Coronary artery (tissue), 2 donors: Measurements from ENCODE around the gene RRH.
"Not testable (repeated sequence)": the region's sequence is repeated elsewhere in the genome, so short reads cannot be mapped to it uniquely, and the experiment has no call there.

Experiments used
- DNase-seq: peaks from one replicate; pipeline ENCODE4 v3.0.0-alpha.2; 2017; ENCODE audit warnings: low spot score
- H3K27ac ChIP-seq, 2 donors: fragments of 200-600 bp; sonication (generic); one replicate each; pipeline ENCODE4 v1.5.1; 2016 to 2019
- H3K4me3 ChIP-seq: fragments of 200-600 bp; sonication (generic); 2 replicates; pipeline ENCODE4 v1.5.1; 2016; ENCODE audit warnings: mild to moderate bottlenecking, moderate library complexity
- TF ChIP-seq, protein P1 (sequence below): fragments of 200-600 bp; sonication (generic); IDR thresholded peaks from one replicate; pipeline ENCODE4 v1.5.1; 2019; ENCODE audit warnings: antibody characterized with exemption

RRH gene

DNA sequence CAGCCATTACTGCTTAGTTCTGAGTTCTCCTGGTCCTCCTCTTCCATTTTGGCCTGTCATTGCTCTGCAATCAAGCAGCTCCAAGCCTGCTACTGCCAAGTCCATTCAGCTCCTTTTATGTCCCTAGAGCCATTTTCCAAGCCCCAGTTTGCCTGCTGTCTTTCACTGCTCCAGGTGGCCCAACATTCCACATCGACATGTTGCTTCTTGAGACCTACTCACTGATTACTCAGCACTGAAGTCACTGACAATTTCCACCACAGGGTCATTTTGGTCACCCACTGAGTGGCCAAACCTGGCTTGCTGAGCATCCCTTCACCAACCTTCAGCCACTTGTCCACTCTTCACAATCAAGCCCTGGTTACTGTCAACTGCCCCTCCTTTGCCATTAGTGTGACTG is 47.3 kb downstream of the RRH start:
- Histone ChIP-seq H3K4me3 (no peak overlapping the region), H3K27ac (no peak overlapping the region)
- DNase-seq: no peak
- TF ChIP-seq, protein P1, sequence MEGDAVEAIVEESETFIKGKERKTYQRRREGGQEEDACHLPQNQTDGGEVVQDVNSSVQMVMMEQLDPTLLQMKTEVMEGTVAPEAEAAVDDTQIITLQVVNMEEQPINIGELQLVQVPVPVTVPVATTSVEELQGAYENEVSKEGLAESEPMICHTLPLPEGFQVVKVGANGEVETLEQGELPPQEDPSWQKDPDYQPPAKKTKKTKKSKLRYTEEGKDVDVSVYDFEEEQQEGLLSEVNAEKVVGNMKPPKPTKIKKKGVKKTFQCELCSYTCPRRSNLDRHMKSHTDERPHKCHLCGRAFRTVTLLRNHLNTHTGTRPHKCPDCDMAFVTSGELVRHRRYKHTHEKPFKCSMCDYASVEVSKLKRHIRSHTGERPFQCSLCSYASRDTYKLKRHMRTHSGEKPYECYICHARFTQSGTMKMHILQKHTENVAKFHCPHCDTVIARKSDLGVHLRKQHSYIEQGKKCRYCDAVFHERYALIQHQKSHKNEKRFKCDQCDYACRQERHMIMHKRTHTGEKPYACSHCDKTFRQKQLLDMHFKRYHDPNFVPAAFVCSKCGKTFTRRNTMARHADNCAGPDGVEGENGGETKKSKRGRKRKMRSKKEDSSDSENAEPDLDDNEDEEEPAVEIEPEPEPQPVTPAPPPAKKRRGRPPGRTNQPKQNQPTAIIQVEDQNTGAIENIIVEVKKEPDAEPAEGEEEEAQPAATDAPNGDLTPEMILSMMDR: no peak

DNA sequence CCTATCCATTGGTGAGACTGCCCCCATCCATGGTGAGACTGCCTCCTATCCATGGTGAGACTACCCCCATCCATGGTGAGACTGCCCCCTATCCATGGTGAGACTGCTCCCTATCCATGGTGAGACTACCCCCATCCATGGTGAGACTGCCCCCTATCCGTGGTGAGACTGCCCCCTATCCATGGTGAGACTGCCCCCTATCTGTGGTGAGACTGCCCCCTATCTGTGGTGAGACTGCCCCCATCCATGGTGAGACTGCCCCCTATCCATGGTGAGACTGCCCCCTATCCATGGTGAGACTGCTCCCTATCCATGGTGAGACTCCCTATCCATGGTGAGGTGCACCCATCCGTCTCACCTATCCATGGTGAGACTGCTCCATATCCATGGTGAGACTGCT is 47.8 kb downstream of the RRH start:
- H3K4me3 ChIP-seq, DNase-seq, H3K27ac ChIP-seq: not testable (repeated sequence)

DNA sequence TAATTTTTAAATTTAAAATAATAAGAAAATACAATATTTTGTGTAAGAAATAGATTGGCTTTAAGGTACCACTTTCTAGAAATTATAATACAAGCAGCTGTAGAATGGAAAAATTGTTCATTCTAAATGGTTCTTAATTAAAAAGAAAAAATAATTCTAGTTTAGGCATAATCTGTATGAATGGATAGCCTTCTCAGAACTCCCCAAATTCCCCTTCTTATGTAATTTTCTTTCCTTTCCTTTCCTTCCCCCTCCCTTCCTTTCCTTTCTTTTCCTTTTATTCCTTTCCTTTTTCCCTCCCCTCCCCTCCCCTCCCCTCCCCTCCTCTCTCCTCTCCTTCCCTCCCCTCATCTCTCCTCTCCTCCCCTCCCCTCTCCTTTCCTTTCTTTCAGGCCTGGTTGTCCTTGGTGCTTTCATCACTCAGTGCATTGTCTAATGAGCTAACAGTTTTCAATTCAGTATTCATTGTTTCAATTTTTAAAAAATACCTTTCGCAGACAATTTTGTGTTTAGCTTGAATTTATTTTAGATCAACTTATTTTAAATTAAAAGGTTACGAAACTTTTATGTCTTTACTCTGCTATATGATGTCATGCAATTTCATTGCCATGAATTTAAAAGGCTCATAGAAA is 49.0 kb downstream of the RRH start:
- TF ChIP-seq, protein P1: no peak

DNA sequence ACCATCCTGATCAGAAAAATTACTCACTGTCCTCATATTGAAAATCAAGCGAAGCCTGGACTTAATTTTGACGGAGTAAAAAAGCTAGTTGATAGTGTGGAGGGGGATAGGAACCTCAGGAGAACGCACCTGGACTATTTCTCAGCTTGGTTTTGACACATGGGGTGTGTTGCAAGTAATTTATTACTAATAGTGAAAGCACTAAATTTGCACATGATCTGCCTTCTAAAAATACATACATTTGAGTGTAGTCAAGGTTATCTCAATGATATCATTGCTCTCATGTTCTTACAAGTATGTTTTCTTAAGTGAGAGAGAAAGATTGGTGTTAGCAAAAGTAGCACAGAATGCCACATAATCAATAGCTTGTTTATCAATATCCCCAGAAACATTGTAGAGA is 49.6 kb downstream of the RRH start:
- TF ChIP-seq, protein P1: no peak
- no peak overlapping the region for H3K27ac ChIP-seq
- H3K4me3 ChIP-seq: no peak overlapping the region
- DNase-seq: no peak

More for the DNA sequence above, 49.0 kb downstream of the RRH start:
- DNase-seq: no peak
- Histone ChIP-seq H3K4me3 (no peak overlapping the region), H3K27ac (no peak overlapping the region)

DNA sequence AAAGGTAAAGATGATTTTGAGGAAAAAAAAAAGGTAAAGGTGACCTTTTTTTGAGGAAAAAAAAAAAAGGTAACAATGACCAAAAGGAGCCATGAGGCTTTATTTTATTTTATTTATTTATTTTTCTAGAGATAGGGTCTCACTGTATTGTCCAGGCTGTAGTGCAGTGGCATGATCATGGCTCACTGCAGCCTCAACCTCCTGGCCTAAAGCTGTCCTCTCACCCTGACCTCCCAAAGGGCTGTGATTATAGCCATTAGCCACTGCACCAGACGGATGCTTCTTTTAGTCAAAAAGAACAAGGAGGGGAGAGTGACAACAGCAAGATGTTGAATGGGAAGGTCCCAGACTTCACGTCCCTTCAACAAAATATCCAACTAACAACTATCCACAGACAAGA is 50.6 kb downstream of the RRH start:
- TF ChIP-seq, protein P1: no peak
- DNase-seq: no peak
- Histone ChIP-seq H3K4me3 (no peak overlapping the region), H3K27ac (no peak overlapping the region)

DNA sequence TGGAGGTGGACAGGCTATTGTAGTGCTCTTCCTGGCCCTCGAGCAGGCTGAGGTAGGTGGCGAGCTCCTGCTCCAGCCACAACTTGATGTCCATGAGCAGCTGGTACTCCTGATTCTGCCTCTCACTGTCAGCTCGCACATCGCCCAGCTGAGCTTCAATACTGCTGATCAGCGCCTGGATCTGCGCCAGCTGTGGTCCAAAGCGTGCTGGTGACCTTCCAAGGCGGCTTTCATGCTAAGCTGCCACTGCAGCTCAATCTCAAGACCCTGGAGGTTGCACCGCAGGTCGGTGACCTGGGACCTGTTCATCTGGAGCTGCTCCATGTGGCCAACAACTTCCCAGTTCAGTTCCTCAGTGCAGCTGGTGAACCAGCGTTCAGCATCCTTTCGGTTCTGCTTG is 51.3 kb downstream of the RRH start:
- H3K27ac ChIP-seq: no peak overlapping the region
- TF ChIP-seq, protein P1: no peak

DNA sequence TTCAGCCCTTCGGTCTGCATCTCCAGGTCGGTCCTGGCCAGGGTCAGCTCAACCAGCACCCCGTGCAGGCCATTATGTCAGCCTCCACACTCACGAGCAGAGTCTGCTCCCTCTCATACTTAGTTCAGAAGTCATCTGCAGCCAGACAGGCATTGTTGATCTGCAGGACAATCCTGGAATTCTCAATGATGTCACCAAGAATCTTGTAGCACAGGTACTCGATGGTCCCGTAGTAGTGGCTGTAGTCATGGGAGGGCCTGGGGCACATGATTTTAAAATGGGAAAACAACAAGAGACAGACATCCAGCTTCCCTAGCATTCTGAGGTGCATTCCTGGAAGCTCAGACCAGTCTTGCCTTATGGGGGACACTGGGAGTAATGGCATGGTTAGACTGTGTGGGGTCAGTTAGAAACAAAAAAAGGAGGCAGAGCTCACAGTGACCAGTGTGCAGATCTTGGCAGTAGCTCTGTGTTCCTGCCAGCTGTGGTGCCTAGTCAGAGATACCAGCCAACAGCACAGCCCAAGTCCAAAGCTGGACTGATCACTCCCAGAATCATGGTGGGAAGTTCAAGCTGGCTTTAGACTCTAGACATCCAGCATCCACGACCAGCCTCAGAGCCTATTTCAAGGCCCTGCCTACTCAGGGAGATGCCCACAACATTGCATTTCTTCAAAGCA is 52.0 kb downstream of the RRH start:
- Histone ChIP-seq H3K4me3 (no peak overlapping the region), H3K27ac (no peak overlapping the region)
- no peak for DNase-seq
- TF ChIP-seq, protein P1: no peak

More for the DNA sequence above, 51.3 kb downstream of the RRH start:
- H3K4me3 ChIP-seq: no peak overlapping the region
- no peak for DNase-seq
